GM12865 (cell line): ENCODE data around the gene SATL1.
"Not testable (repeated sequence)": the region's sequence is repeated elsewhere in the genome, so short reads cannot be mapped to it uniquely, and the experiment has no call there.

Source experiments
- DNase-seq: peaks from one replicate; pipeline ENCODE4 v3.0.0; 2010; ENCODE audit warnings: low read depth
- H3K4me3 ChIP-seq: 2 replicates; pipeline ENCODE4 v1.5.1; 2011; ENCODE audit warnings: mild to moderate bottlenecking, low read depth, low read length, control low read depth
- CTCF ChIP-seq: IDR thresholded peaks from 2 replicates; pipeline ENCODE4 v1.5.1; 2011; ENCODE audit warnings: low read length, control low read depth, low read depth, inconsistent platforms; ENCODE audit not compliant: insufficient read depth; ENCODE audit errors: missing control alignments

Gene SATL1

GRCh38 chrX:85111347-85111746, 132.2 kb downstream of the SATL1 start:
- TF ChIP-seq CTCF, result peak; percentile 38
- DNase-seq, result no peak
- H3K4me3 ChIP-seq, result no peak overlapping the region

- peak; percentile 29 for TF ChIP-seq CTCF
- H3K4me3 ChIP-seq, result no peak overlapping the region
- peak; percentile 11 for DNase-seq
Measured at GRCh38 chrX:85109235-85109634, 134.3 kb downstream of the SATL1 start.

- no peak for DNase-seq
- H3K4me3 ChIP-seq, result no peak overlapping the region
- no peak for TF ChIP-seq CTCF
Measured at GRCh38 chrX:85108165-85108564, 135.4 kb downstream of the SATL1 start.

GRCh38 chrX:85107407-85107806, 136.2 kb downstream of the SATL1 start:
- no peak for TF ChIP-seq CTCF
- no peak for DNase-seq
- H3K4me3 ChIP-seq, result no peak overlapping the region

- TF ChIP-seq CTCF, result no peak
- no peak for DNase-seq
Measured at GRCh38 chrX:85089321-85089840, 154.2 kb downstream of the SATL1 start.

GRCh38 chrX:85084770-85085393, 158.7 kb downstream of the SATL1 start:
- peak; percentile 21 for DNase-seq
- TF ChIP-seq CTCF, result peak; percentile 62
- no peak overlapping the region for H3K4me3 ChIP-seq

More at GRCh38 chrX:85089321-85089840, 154.2 kb downstream of the SATL1 start:
- no peak overlapping the region for H3K4me3 ChIP-seq

- DNase-seq, H3K4me3 ChIP-seq: not testable (repeated sequence)
Measured at GRCh38 chrX:85077247-85077646, 166.3 kb downstream of the SATL1 start.
